GM18867 (cell line): ENCODE results near the gene OXCT2.
"Not testable (repeated sequence)": the region's sequence is repeated elsewhere in the genome, so short reads cannot be mapped to it uniquely, and the experiment has no call there.

Experiments used
- ATAC-seq: cut with Tn5 transposase; IDR thresholded peaks from one replicate; pipeline ENCODE4 v1.9.1; 2021; ENCODE audit warnings: mild to moderate bottlenecking, moderate library complexity; ENCODE audit not compliant: unreplicated experiment

Gene OXCT2

GRCh38 chr1:39763619-39764374, 7.4 kb downstream of the OXCT2 start:
- not testable (repeated sequence) for ATAC-seq

- ATAC-seq, result no peak
Measured at GRCh38 chr1:39762550-39763540, 8.3 kb downstream of the OXCT2 start.

GRCh38 chr1:39761557-39762260, 9.4 kb downstream of the OXCT2 start:
- no peak for ATAC-seq

- no peak for ATAC-seq
Measured at GRCh38 chr1:39761016-39761415, 10.1 kb downstream of the OXCT2 start.

GRCh38 chr1:39760074-39761008, 10.8 kb downstream of the OXCT2 start:
- ATAC-seq, result no peak

GRCh38 chr1:39759436-39759726, 11.8 kb downstream of the OXCT2 start:
- ATAC-seq, result no peak

GRCh38 chr1:39758556-39759435, 12.4 kb downstream of the OXCT2 start:
- ATAC-seq, result no peak

GRCh38 chr1:39757501-39757900, 13.6 kb downstream of the OXCT2 start:
- ATAC-seq, result no peak

GRCh38 chr1:39755965-39756659, 15.0 kb downstream of the OXCT2 start:
- no peak for ATAC-seq

GRCh38 chr1:39754906-39755504, 16.1 kb downstream of the OXCT2 start:
- no peak for ATAC-seq

- no peak for ATAC-seq
Measured at GRCh38 chr1:39754026-39754570, 17.1 kb downstream of the OXCT2 start.

GRCh38 chr1:39753132-39754025, 17.8 kb downstream of the OXCT2 start:
- no peak for ATAC-seq

- ATAC-seq, result no peak
Measured at GRCh38 chr1:39752703-39753102, 18.4 kb downstream of the OXCT2 start.

GRCh38 chr1:39751595-39751994, 19.6 kb downstream of the OXCT2 start:
- no peak for ATAC-seq

GRCh38 chr1:39745016-39745670, 26.0 kb downstream of the OXCT2 start:
- no peak for ATAC-seq

- ATAC-seq, result peak; percentile 86
Measured at GRCh38 chr1:39738622-39739366, 32.4 kb downstream of the OXCT2 start, which contains the start of gene PPIE. TSS of gene PPIE (plus strand) at chr1:39738882. CDS start at chr1:39738901, 19 bp downstream.
